NCI-H2107 (cell line): ENCODE results near the gene P4HA1.

Source experiments
- DNase-seq: peaks from one replicate; lab custom pipeline; 2025; lab: John Stamatoyannopoulos, UW

P4HA1 gene

GRCh38 chr10:72976886-72977285, 119.8 kb downstream of the P4HA1 start:
- no peak for DNase-seq
